Measurements from ENCODE around the gene OR2L8.

- no peak for TF ChIP-seq POLR2A (IDR thresholded peaks at IDR 0.05)
- TF ChIP-seq CTCF (IDR thresholded peaks at IDR 0.05), result no peak
- no peak for TF ChIP-seq POLR2AphosphoS5 (IDR thresholded peaks at IDR 0.05)
- TF ChIP-seq EP300 (IDR thresholded peaks at IDR 0.05; ENCODE audit: low read depth), result no peak
These were observed 44.3 kb downstream of the OR2L8 start for GRCh38 chr1:247992986-247993385.

Data from transverse colon (tissue), 4 donors.